MM.1S (cell line): Measurements from ENCODE around the gene ITCH.
A peak's percentile ranks its signal among the peaks of the same experiment; 100 is the strongest.

Experiments used
- DNase-seq: peaks from one replicate; pipeline ENCODE4 v3.0.0-alpha.2; 2015
- H2AFZ ChIP-seq: fragments of 300-600 bp; sonication (generic); 2 replicates; pipeline ENCODE4 v1.6.0; 2016; ENCODE audit warnings: antibody characterized with exemption, low read length
- H3F3A ChIP-seq: fragments of 300-600 bp; sonication (generic); 2 replicates; pipeline ENCODE4 v1.6.1; 2016; ENCODE audit warnings: mild to moderate bottlenecking, antibody characterized with exemption, low read length, moderate library complexity, mixed read lengths; ENCODE audit not compliant: insufficient read depth
- H3K27ac ChIP-seq: fragments of 300-600 bp; sonication (generic); 2 replicates; pipeline ENCODE4 v1.5.1; 2016; ENCODE audit warnings: mild to moderate bottlenecking, low read length
- H3K27me3 ChIP-seq: fragments of 300-600 bp; sonication (generic); replicated peaks from 2 replicates; pipeline ENCODE4 v1.6.0; 2016; ENCODE audit warnings: low read length; ENCODE audit not compliant: insufficient read depth
- H3K36me3 ChIP-seq: fragments of 300-600 bp; sonication (generic); replicated peaks from 2 replicates; pipeline ENCODE4 v1.6.1; 2016; ENCODE audit warnings: mild to moderate bottlenecking, low read length, mixed read lengths; ENCODE audit not compliant: insufficient read depth
- H3K4me1 ChIP-seq: fragments of 300-600 bp; sonication (generic); 2 replicates; pipeline ENCODE4 v1.6.1; 2016; ENCODE audit warnings: low read length, mixed read lengths
- H3K4me2 ChIP-seq: fragments of 300-600 bp; sonication (generic); 2 replicates; pipeline ENCODE4 v1.6.0; 2016; ENCODE audit warnings: low read depth, low read length
- H3K4me3 ChIP-seq: fragments of 300-600 bp; sonication (generic); 2 replicates; pipeline ENCODE4 v1.5.1; 2016; ENCODE audit warnings: low read length, mixed read lengths
- H3K79me2 ChIP-seq: fragments of 300-600 bp; sonication (generic); 2 replicates; pipeline ENCODE4 v1.6.1; 2016; ENCODE audit warnings: mixed run types, low read length, mixed read lengths
- H3K9ac ChIP-seq: fragments of 300-600 bp; sonication (generic); 2 replicates; pipeline ENCODE4 v1.6.1; 2016; ENCODE audit warnings: low read length, mixed read lengths
- H3K9me2 ChIP-seq: fragments of 300-600 bp; sonication (generic); replicated peaks from 2 replicates; pipeline ENCODE4 v1.6.1; 2016; ENCODE audit warnings: mild to moderate bottlenecking, low read length, mixed read lengths; ENCODE audit not compliant: insufficient read depth
- H3K9me3 ChIP-seq: fragments of 300-600 bp; sonication (generic); replicated peaks from 2 replicates; pipeline ENCODE4 v1.6.1; 2016; ENCODE audit warnings: mild to moderate bottlenecking, low read length, mixed read lengths; ENCODE audit not compliant: insufficient read depth
- H4K20me1 ChIP-seq: fragments of 300-600 bp; sonication (generic); 2 replicates; pipeline ENCODE4 v1.6.1; 2016; ENCODE audit warnings: mild to moderate bottlenecking, low read length, moderate library complexity, mixed read lengths; ENCODE audit not compliant: insufficient read depth
- CTCF ChIP-seq: fragments of 300-600 bp; sonication (generic); IDR thresholded peaks from 2 replicates; pipeline ENCODE4 v1.5.1; 2016; ENCODE audit warnings: antibody characterized with exemption, low read length, mixed read lengths
- EZH2 ChIP-seq: fragments of 300-600 bp; sonication (generic); optimal IDR thresholded peaks from 2 replicates; pipeline ENCODE3; 2017; ENCODE audit warnings: low read depth, mild to moderate bottlenecking, antibody characterized with exemption, low read length, mixed read lengths
- EZH2phosphoT487 ChIP-seq: fragments of 300-600 bp; sonication (generic); IDR thresholded peaks from 2 replicates; pipeline ENCODE4 v1.6.1; 2018; ENCODE audit warnings: antibody characterized with exemption, low read length

Gene ITCH

GRCh38 chr20:34362502-34363061, 491 bp upstream of the ITCH start:
- H3K4me1 ChIP-seq = peaks cover 26% of the 10 kb centered on the region
- H3K4me3 ChIP-seq = peak overlapping the region; percentile 86
- H3K27me3 ChIP-seq = no peaks in the 10 kb centered on the region
- H3K36me3 ChIP-seq = no peaks in the 10 kb centered on the region
- H3K4me2 ChIP-seq = peak overlapping the region; percentile 78
- H3F3A ChIP-seq = peaks cover 17% of the 10 kb centered on the region; the same call in 1 of the 2 replicates
- H3K27ac ChIP-seq = no peak overlapping the region
- no peaks in the 10 kb centered on the region for H3K9me3 ChIP-seq
- H4K20me1 ChIP-seq = peaks cover 6% of the 10 kb centered on the region; the same call in 1 of the 2 replicates
- no peak for DNase-seq
- TF ChIP-seq EZH2phosphoT487 (no peak), EZH2 (no peak), CTCF (no peak)
- peak overlapping the region; percentile 87; the same call in 1 of the 2 replicates for H3K9ac ChIP-seq
- H3K79me2 ChIP-seq = peaks cover 45% of the 10 kb centered on the region
- H3K9me2 ChIP-seq = no peaks in the 10 kb centered on the region
- H2AFZ ChIP-seq = peak overlapping the region; percentile 67

- Histone ChIP-seq H3K36me3 (no peaks in the 10 kb centered on the region), H4K20me1 (peaks cover 7% of the 10 kb centered on the region; the same call in 1 of the 2 replicates), H3K4me2 (peak overlapping the region; percentile 78), H3K9me2 (no peaks in the 10 kb centered on the region), H3K27me3 (no peaks in the 10 kb centered on the region), H3K9me3 (no peaks in the 10 kb centered on the region), H3K27ac (peak overlapping the region; percentile 46; the same call in 1 of the 2 replicates), H2AFZ (peak overlapping the region; percentile 67), H3K4me3 (peak overlapping the region; percentile 86), H3F3A (peaks cover 17% of the 10 kb centered on the region; the same call in 1 of the 2 replicates), H3K9ac (peak overlapping the region; percentile 87), H3K79me2 (peaks cover 56% of the 10 kb centered on the region), H3K4me1 (peaks cover 26% of the 10 kb centered on the region)
- DNase-seq = peak; percentile 31
- TF ChIP-seq CTCF (no peak), EZH2 (no peak)
These were observed 571 bp downstream of the ITCH start for GRCh38 chr20:34363465-34364222.

GRCh38 chr20:34364223-34364506, 1.1 kb downstream of the ITCH start:
- TF ChIP-seq EZH2phosphoT487 = no peak
- no peak for TF ChIP-seq CTCF
- no peak for DNase-seq
- H3K4me1 ChIP-seq = peaks cover 26% of the 10 kb centered on the region
- peaks cover 61% of the 10 kb centered on the region for H3K79me2 ChIP-seq
- peaks cover 17% of the 10 kb centered on the region; the same call in 1 of the 2 replicates for H3F3A ChIP-seq
- H3K9me3 ChIP-seq = no peaks in the 10 kb centered on the region
- no peaks in the 10 kb centered on the region for H3K27me3 ChIP-seq
- H3K27ac ChIP-seq = no peak overlapping the region
- H4K20me1 ChIP-seq = peaks cover 7% of the 10 kb centered on the region; the same call in 1 of the 2 replicates
- H3K36me3 ChIP-seq = 0 out of 2 replicates have a peak, but pooled peaks cover under 1% of the 10 kb centered on the region
- H3K4me3 ChIP-seq = peak overlapping the region; percentile 86
- peak overlapping the region; percentile 67 for H3K4me2 ChIP-seq
- no peak overlapping the region for H2AFZ ChIP-seq
- H3K9ac ChIP-seq = peak overlapping the region; percentile 87
- no peaks in the 10 kb centered on the region for H3K9me2 ChIP-seq
